Measurements from ENCODE around the gene PELI2.

PELI2 gene

GRCh38 chr14:56120091-56120691 is 2.0 kb downstream of the PELI2 start:
- DNase-seq, result peak; percentile 27

GRCh38 chr14:56121816-56122215 is 3.6 kb downstream of the PELI2 start:
- no peak for DNase-seq

GRCh38 chr14:56122301-56122700 is 4.1 kb downstream of the PELI2 start:
- DNase-seq, result no peak

GRCh38 chr14:56124327-56124726 is 6.1 kb downstream of the PELI2 start:
- peak; percentile 16 for DNase-seq

GRCh38 chr14:56125772-56126636 is 7.8 kb downstream of the PELI2 start:
- no peak for DNase-seq

GRCh38 chr14:56126637-56126913 is 8.4 kb downstream of the PELI2 start:
- no peak for DNase-seq

- no peak for DNase-seq
These were observed 8.9 kb downstream of the PELI2 start for GRCh38 chr14:56127156-56127555.

- DNase-seq, result no peak
These were observed 10.9 kb downstream of the PELI2 start for GRCh38 chr14:56129092-56129491.

GRCh38 chr14:56129933-56130332 is 11.7 kb downstream of the PELI2 start:
- no peak for DNase-seq

- DNase-seq, result no peak
These were observed 13.0 kb downstream of the PELI2 start for GRCh38 chr14:56131004-56131864.

GRCh38 chr14:56131865-56132833 is 13.9 kb downstream of the PELI2 start:
- no peak for DNase-seq

- DNase-seq, result no peak
These were observed 15.3 kb downstream of the PELI2 start for GRCh38 chr14:56133547-56133946.

GRCh38 chr14:56135001-56135400 is 16.8 kb downstream of the PELI2 start:
- no peak for DNase-seq

- no peak for DNase-seq
These were observed 17.5 kb downstream of the PELI2 start for GRCh38 chr14:56135668-56136067.

- no peak for DNase-seq
These were observed 18.6 kb downstream of the PELI2 start for GRCh38 chr14:56136571-56137452.

GRCh38 chr14:56137453-56137807 is 19.2 kb downstream of the PELI2 start:
- no peak for DNase-seq

GRCh38 chr14:56137849-56138248 is 19.6 kb downstream of the PELI2 start:
- DNase-seq, result peak; percentile 47

GRCh38 chr14:56138928-56139327 is 20.7 kb downstream of the PELI2 start:
- DNase-seq, result no peak

GRCh38 chr14:56142314-56142713 is 24.1 kb downstream of the PELI2 start:
- DNase-seq, result no peak

GRCh38 chr14:56143025-56143424 is 24.8 kb downstream of the PELI2 start:
- no peak for DNase-seq

GRCh38 chr14:56144176-56144575 is 26.0 kb downstream of the PELI2 start:
- DNase-seq, result no peak
